ENCODE results near the gene DBNL.

DBNL gene

GRCh38 chr7:44046321-44047061 lies 2.0 kb downstream of the DBNL start:
- H3K4me3 ChIP-seq (ENCODE audit: low read depth, low read length): no peak overlapping the region
- no peak for TF ChIP-seq CTCF (IDR thresholded peaks at IDR 0.05; ENCODE audit: low read depth, low read length, missing control alignments)
- DNase-seq (ENCODE audit: low read depth): no peak
- in situ Hi-C loops (cut with HindIII; ENCODE audit: low sequenced_read_pairs): no loop called here

GRCh38 chr7:44048031-44048795 lies 3.7 kb downstream of the DBNL start:
- DNase-seq (ENCODE audit: low read depth): no peak
- H3K4me3 ChIP-seq (ENCODE audit: low read depth, low read length): no peak overlapping the region
- in situ Hi-C loops (cut with HindIII; ENCODE audit: low sequenced_read_pairs): no loop called here
- TF ChIP-seq CTCF (IDR thresholded peaks at IDR 0.05; ENCODE audit: low read depth, low read length, missing control alignments): no peak

GRCh38 chr7:44050121-44050914 lies 5.8 kb downstream of the DBNL start:
- in situ Hi-C loops (cut with HindIII; ENCODE audit: low sequenced_read_pairs): no loop called here
- no peak for TF ChIP-seq CTCF (IDR thresholded peaks at IDR 0.05; ENCODE audit: low read depth, low read length, missing control alignments)
- DNase-seq (ENCODE audit: low read depth): no peak
- no peak overlapping the region for H3K4me3 ChIP-seq (ENCODE audit: low read depth, low read length)

- no peak for DNase-seq (ENCODE audit: low read depth)
- in situ Hi-C loops (cut with HindIII; ENCODE audit: low sequenced_read_pairs): no loop called here
- H3K4me3 ChIP-seq (ENCODE audit: low read depth, low read length): no peak overlapping the region
- TF ChIP-seq CTCF (IDR thresholded peaks at IDR 0.05; ENCODE audit: low read depth, low read length, missing control alignments): no peak
These were observed 6.5 kb downstream of the DBNL start for GRCh38 chr7:44050915-44051560.

- TF ChIP-seq CTCF (IDR thresholded peaks at IDR 0.05; ENCODE audit: low read depth, low read length, missing control alignments): no peak
- H3K4me3 ChIP-seq (ENCODE audit: low read depth, low read length): no peak overlapping the region
- DNase-seq (ENCODE audit: low read depth): no peak
- in situ Hi-C loops (cut with HindIII; ENCODE audit: low sequenced_read_pairs): no loop called here
These were observed 7.2 kb downstream of the DBNL start for GRCh38 chr7:44051611-44052220.

Data from astrocyte of the cerebellum (primary cell).